IPS-15b (cell line): ENCODE measurements around the gene THSD4.
"Not testable (repeated sequence)": the region's sequence is repeated elsewhere in the genome, so short reads cannot be mapped to it uniquely, and the experiment has no call there.

ENCODE experiments used
- H3K27me3 ChIP-seq: one replicate; pipeline ENCODE4 v1.6.1; 2013; ENCODE audit warnings: low read length; ENCODE audit not compliant: control insufficient read depth, insufficient read depth
- H3K36me3 ChIP-seq: one replicate; pipeline ENCODE4 v1.6.1; 2013; ENCODE audit warnings: low read length; ENCODE audit not compliant: control insufficient read depth, insufficient read depth
- H3K4me1 ChIP-seq: one replicate; pipeline ENCODE4 v1.6.1; 2013; ENCODE audit warnings: mild to moderate bottlenecking, low read length; ENCODE audit not compliant: control insufficient read depth, insufficient read depth
- H3K4me3 ChIP-seq: one replicate; pipeline ENCODE4 v1.5.1; 2013; ENCODE audit warnings: low read depth, low read length
- H3K9ac ChIP-seq: one replicate; pipeline ENCODE4 v1.6.1; 2013; ENCODE audit warnings: low read depth, mild to moderate bottlenecking, low read length
- H3K9me3 ChIP-seq: one replicate; pipeline ENCODE4 v1.6.1; 2013; ENCODE audit warnings: mild to moderate bottlenecking, low read length; ENCODE audit not compliant: control insufficient read depth, insufficient read depth

THSD4 gene

GRCh38 chr15:71424765-71425164 lies 309.5 kb downstream of the THSD4 start:
- H3K9me3 ChIP-seq, result no peaks in the 10 kb centered on the region
- peaks cover 4% of the 10 kb centered on the region for H3K4me1 ChIP-seq
- no peaks in the 10 kb centered on the region for H3K36me3 ChIP-seq
- H3K27me3 ChIP-seq, result no peaks in the 10 kb centered on the region
- H3K4me3 ChIP-seq, result no peak overlapping the region
- H3K9ac ChIP-seq, result no peak overlapping the region

GRCh38 chr15:71425388-71425787 lies 310.1 kb downstream of the THSD4 start:
- H3K36me3 ChIP-seq, result no peaks in the 10 kb centered on the region
- peaks cover 4% of the 10 kb centered on the region for H3K4me1 ChIP-seq
- no peaks in the 10 kb centered on the region for H3K27me3 ChIP-seq
- H3K9me3 ChIP-seq, result no peaks in the 10 kb centered on the region
- H3K9ac ChIP-seq, result no peak overlapping the region
- H3K4me3 ChIP-seq, result no peak overlapping the region

- Histone ChIP-seq H3K27me3 (no peaks in the 10 kb centered on the region), H3K9ac (no peak overlapping the region), H3K36me3 (no peaks in the 10 kb centered on the region), H3K4me3 (no peak overlapping the region), H3K9me3 (no peaks in the 10 kb centered on the region), H3K4me1 (peaks cover 4% of the 10 kb centered on the region)
Observed at GRCh38 chr15:71426792-71427191, 311.5 kb downstream of the THSD4 start.

- H3K36me3 ChIP-seq, result no peaks in the 10 kb centered on the region
- peaks cover 4% of the 10 kb centered on the region for H3K4me1 ChIP-seq
- H3K4me3 ChIP-seq, result no peak overlapping the region
- no peak overlapping the region for H3K9ac ChIP-seq
- H3K9me3 ChIP-seq, result no peaks in the 10 kb centered on the region
- H3K27me3 ChIP-seq, result no peaks in the 10 kb centered on the region
Observed at GRCh38 chr15:71430782-71431181, 315.5 kb downstream of the THSD4 start.

GRCh38 chr15:71431343-71432336 lies 316.4 kb downstream of the THSD4 start:
- Histone ChIP-seq H3K4me1 (peaks cover 4% of the 10 kb centered on the region), H3K9ac (no peak overlapping the region), H3K36me3 (no peaks in the 10 kb centered on the region), H3K9me3 (no peaks in the 10 kb centered on the region), H3K4me3 (no peak overlapping the region), H3K27me3 (no peaks in the 10 kb centered on the region)

- Histone ChIP-seq H3K27me3 (no peaks in the 10 kb centered on the region), H3K9me3 (no peaks in the 10 kb centered on the region), H3K4me1 (peaks cover 4% of the 10 kb centered on the region), H3K4me3 (no peak overlapping the region), H3K9ac (no peak overlapping the region), H3K36me3 (no peaks in the 10 kb centered on the region)
Observed at GRCh38 chr15:71433402-71433801, 318.1 kb downstream of the THSD4 start.

GRCh38 chr15:71434774-71435173 lies 319.5 kb downstream of the THSD4 start:
- Histone ChIP-seq H3K9ac (no peak overlapping the region), H3K4me1 (no peaks in the 10 kb centered on the region), H3K4me3 (no peak overlapping the region), H3K9me3 (no peaks in the 10 kb centered on the region), H3K27me3 (no peaks in the 10 kb centered on the region), H3K36me3 (no peaks in the 10 kb centered on the region)

GRCh38 chr15:71435552-71435951 lies 320.3 kb downstream of the THSD4 start:
- Histone ChIP-seq H3K4me3 (no peak overlapping the region), H3K27me3 (no peaks in the 10 kb centered on the region), H3K9me3 (no peaks in the 10 kb centered on the region), H3K9ac (no peak overlapping the region), H3K36me3 (no peaks in the 10 kb centered on the region), H3K4me1 (no peaks in the 10 kb centered on the region)

- no peaks in the 10 kb centered on the region for H3K4me1 ChIP-seq
- no peaks in the 10 kb centered on the region for H3K9me3 ChIP-seq
- H3K27me3 ChIP-seq, result no peaks in the 10 kb centered on the region
- no peak overlapping the region for H3K4me3 ChIP-seq
- no peaks in the 10 kb centered on the region for H3K36me3 ChIP-seq
- H3K9ac ChIP-seq, result no peak overlapping the region
Observed at GRCh38 chr15:71436854-71437253, 321.6 kb downstream of the THSD4 start.

- Histone ChIP-seq H3K9ac (no peak overlapping the region), H3K27me3 (no peaks in the 10 kb centered on the region), H3K36me3 (no peaks in the 10 kb centered on the region), H3K9me3 (no peaks in the 10 kb centered on the region), H3K4me3 (no peak overlapping the region), H3K4me1 (no peaks in the 10 kb centered on the region)
Observed at GRCh38 chr15:71437404-71437803, 322.1 kb downstream of the THSD4 start.

- H3K9me3 ChIP-seq, result no peaks in the 10 kb centered on the region
- no peak overlapping the region for H3K9ac ChIP-seq
- no peaks in the 10 kb centered on the region for H3K4me1 ChIP-seq
- H3K4me3 ChIP-seq, result no peak overlapping the region
- H3K36me3 ChIP-seq, result no peaks in the 10 kb centered on the region
- H3K27me3 ChIP-seq, result no peaks in the 10 kb centered on the region
Observed at GRCh38 chr15:71437919-71438318, 322.6 kb downstream of the THSD4 start.

GRCh38 chr15:71439478-71439877 lies 324.2 kb downstream of the THSD4 start:
- not testable (repeated sequence) for H3K9ac ChIP-seq, H3K4me3 ChIP-seq, H3K4me1 ChIP-seq, H3K36me3 ChIP-seq, H3K27me3 ChIP-seq, H3K9me3 ChIP-seq
